ENCODE measurements around the gene SCARB1.

DNA sequence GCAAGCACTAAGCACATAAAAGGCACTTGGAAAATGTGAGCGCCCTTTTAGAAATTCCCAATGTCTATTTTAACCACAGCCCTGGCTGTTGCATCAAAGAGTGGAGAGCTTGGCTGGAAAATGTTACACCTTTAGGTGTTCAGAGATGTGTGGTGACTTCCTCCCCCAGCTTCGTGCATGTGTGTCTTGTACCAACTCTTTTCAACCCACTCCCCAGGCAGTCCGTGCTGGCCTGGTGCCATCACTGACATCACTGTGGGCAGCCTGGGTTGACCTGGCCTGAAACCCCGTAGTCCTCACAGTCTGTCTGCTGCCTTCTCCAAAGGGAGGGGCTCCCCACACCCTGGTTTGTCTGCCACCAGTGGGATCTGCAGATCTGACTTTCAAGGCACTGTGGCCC, 101.8 kb downstream of the SCARB1 start:
- TF ChIP-seq, protein P1, sequence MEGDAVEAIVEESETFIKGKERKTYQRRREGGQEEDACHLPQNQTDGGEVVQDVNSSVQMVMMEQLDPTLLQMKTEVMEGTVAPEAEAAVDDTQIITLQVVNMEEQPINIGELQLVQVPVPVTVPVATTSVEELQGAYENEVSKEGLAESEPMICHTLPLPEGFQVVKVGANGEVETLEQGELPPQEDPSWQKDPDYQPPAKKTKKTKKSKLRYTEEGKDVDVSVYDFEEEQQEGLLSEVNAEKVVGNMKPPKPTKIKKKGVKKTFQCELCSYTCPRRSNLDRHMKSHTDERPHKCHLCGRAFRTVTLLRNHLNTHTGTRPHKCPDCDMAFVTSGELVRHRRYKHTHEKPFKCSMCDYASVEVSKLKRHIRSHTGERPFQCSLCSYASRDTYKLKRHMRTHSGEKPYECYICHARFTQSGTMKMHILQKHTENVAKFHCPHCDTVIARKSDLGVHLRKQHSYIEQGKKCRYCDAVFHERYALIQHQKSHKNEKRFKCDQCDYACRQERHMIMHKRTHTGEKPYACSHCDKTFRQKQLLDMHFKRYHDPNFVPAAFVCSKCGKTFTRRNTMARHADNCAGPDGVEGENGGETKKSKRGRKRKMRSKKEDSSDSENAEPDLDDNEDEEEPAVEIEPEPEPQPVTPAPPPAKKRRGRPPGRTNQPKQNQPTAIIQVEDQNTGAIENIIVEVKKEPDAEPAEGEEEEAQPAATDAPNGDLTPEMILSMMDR (tag by site-specific recombination; IDR thresholded peaks at IDR 0.05): no peak
- no peak for TF ChIP-seq ZNF580 (tag by site-specific recombination; IDR thresholded peaks at IDR 0.05)
